ENCODE data around the gene PDP2.

The PDP2 gene, protein sequence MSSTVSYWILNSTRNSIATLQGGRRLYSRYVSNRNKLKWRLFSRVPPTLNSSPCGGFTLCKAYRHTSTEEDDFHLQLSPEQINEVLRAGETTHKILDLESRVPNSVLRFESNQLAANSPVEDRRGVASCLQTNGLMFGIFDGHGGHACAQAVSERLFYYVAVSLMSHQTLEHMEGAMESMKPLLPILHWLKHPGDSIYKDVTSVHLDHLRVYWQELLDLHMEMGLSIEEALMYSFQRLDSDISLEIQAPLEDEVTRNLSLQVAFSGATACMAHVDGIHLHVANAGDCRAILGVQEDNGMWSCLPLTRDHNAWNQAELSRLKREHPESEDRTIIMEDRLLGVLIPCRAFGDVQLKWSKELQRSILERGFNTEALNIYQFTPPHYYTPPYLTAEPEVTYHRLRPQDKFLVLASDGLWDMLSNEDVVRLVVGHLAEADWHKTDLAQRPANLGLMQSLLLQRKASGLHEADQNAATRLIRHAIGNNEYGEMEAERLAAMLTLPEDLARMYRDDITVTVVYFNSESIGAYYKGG

GRCh38 chr16:66880288-66881013 is at the start of gene PDP2:
Gene PDP2, plus strand, starts transcription at chr16:66880515. Its CDS starts 3,770 bp downstream, at chr16:66884285.
- DNase-seq, result peak; percentile 92

GRCh38 chr16:66832190-66832589 is 48.1 kb upstream of the PDP2 start:
- no peak for DNase-seq

DNA sequence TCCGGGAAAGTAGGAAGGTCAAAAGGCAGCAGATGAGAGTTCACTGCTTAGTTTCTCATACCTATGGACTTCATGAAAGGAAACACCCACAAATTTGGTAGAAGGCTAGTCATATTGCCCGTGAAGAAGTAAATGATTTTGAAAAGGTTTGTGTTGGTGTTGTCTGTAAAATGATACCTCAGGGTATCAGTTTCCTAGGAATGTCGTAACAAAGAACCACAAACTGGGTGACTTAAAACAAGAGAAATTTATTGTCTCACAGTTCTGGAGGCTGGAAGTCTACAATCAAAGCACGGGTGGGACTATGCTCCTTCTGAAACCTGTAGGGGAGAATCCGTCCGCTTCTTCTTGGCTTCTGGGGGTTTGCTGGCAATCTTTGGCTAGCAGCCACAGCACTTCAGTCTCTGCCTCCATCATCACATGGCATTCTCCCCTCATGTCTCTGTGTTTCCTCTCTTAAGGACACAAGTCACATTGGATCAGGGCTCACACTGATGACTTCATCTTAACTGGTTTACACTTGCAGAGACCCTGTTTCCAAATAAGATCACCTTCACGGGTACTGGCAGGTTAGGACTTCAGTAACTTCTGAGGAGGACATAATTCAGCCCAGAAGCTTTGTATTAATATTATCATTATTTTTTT is 47.5 kb upstream of the PDP2 start:
- DNase-seq, result no peak

- no peak for DNase-seq
These were observed 45.6 kb upstream of the PDP2 start for GRCh38 chr16:66834746-66835145.

- DNase-seq, result no peak
These were observed 39.4 kb upstream of the PDP2 start for GRCh38 chr16:66840883-66841282.

DNA sequence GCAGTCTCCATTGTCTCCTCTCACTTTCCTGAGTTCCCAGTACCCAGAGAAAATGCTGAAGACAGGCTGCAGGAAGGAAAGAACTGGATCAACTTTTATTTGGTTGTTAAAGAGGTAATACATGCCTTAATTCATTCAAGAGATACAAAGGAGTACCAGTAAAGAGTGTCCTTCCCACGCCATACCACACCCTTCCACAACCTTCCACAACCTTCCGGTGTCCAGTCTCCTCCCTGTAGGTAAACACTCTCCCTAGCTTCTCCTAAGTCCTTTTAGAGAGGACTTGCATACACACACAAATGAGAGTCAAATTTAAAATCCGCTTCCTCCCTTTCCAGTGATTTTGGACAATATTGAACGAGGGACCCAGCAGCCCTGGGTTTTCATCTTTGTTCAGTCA is 38.9 kb upstream of the PDP2 start:
- no peak for DNase-seq

GRCh38 chr16:66842765-66843164 is 37.5 kb upstream of the PDP2 start:
- no peak for DNase-seq

DNA sequence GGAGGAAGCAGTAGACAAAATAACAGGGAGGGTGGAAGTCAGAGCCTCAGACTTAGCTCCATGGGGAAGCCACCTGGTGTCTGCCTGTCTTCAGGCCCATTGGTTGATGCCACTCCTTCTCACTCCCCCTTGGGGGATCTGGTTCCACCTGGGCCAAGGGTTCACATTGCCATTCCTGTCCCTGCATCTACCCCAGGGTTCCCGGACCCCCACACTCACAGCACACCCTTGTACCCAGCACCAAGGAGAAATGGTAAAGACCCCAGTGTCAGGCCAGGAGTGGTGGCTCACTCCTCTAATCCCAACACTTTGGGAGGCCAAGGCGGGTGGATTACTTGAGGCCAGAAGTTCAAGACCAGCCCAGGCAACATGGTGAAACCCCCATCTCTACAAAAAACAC is 37.1 kb upstream of the PDP2 start:
- DNase-seq, result no peak

DNA sequence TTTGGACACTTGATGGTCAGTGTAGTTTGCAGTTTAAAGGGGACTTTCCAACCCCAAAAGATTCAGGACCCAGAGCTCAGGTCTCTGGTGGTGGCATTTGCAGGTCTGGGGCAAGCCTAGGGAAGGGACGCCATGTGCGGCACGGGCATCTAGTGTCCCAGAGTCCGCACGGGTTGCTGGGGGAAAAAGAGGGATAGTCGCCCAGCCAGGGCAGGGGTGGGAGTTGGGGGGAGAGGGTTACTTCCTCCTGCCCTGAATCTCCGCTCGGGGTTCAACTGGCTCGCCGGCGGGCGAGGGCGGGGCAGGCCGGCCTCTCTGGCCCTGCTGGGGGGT is 36.3 kb upstream of the PDP2 start:
- no peak for DNase-seq

GRCh38 chr16:66844342-66845079 is 35.8 kb upstream of the PDP2 start, which contains the start of gene CA7:
Gene CA7, plus strand, starts transcription at chr16:66844414. Its CDS starts 74 bp downstream, at chr16:66844488.
- no peak for DNase-seq

DNA sequence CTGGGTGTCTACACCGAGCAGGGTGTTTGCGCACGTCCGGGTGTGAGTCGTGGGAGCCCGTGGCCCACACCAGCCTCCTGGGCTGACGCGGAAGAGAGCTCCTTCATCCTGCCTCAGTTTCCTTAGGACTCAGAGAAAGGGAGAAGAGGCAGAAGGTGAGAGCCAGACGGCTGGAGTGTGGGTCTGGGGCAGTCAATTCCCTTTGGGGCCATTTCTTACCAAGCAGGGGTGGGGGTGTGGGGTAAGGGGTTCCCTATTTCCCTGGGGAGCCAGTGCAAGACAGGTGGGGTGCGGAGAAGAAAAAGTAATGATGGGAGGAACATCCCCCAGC is 35.3 kb upstream of the PDP2 start:
- DNase-seq, result no peak

- no peak for DNase-seq
These were observed 34.5 kb upstream of the PDP2 start for GRCh38 chr16:66845791-66846221.

- DNase-seq, result no peak
These were observed 34.0 kb upstream of the PDP2 start for GRCh38 chr16:66846266-66846665.

DNA sequence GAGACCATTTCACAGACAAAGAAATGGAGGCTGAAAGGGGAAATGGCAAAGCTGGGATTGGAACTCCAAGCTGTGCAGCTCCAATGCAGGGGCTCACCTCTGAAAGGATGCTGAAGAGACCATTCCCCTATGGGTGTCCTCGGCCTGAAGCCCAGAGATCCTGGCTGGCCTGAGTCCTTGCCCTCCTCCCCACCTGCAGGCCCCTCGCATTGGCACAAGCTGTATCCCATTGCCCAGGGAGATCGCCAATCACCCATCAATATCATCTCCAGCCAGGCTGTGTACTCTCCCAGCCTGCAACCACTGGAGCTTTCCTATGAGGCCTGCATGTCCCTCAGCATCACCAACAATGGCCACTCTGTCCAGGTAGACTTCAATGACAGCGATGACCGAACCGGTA is 33.5 kb upstream of the PDP2 start:
- no peak for DNase-seq

DNA sequence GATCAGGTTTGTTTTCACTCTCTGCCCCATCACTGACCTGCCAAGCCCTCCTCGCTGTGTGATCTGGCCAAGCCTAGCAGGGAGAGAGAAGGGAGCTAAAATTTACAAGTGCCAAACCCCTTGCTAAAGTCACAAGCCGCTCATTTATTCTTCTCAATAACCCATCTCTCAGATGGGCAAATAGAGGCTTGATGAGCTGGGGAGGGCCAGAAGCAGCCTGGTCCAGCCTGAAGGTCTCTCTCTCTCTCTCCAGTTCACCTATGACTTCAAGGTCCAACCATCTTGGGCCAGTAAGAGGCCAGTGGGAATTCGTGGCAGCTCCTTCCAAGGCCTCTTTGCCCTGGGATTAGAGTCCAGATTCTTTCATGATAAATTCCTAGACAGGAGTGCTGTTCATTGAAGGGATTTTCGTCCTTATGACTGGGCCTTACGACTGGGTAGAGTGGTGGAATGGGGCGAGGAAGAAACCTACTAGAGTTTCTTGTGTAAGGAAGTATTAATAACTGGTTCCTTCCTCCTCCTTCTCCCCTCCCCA is 32.7 kb upstream of the PDP2 start:
- DNase-seq, result no peak

GRCh38 chr16:66848172-66848571 is 32.1 kb upstream of the PDP2 start:
- DNase-seq, result no peak

- DNase-seq, result no peak
These were observed 31.3 kb upstream of the PDP2 start for GRCh38 chr16:66849021-66849420.

DNA sequence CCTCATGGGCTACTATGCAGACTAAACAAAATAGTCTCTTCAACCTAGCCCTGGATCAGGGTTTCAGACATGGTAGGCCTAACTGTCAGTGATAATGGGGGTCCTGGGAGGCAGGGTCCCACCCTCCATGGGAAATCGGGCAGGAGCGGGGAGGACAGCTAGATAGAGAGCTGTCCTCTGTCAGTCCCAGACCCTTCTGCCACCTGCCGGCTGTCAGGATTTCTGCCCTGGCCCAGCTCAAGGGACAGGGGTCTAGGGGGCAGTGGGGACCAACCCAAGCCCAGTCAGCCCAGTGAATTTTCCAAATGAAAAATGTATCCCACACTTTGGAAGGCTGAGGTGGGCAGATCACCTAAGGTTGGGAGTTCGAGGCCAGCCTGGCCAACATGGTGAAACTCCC is 30.8 kb upstream of the PDP2 start:
- DNase-seq, result no peak

- DNase-seq, result no peak
These were observed 30.1 kb upstream of the PDP2 start for GRCh38 chr16:66850115-66850815.

DNA sequence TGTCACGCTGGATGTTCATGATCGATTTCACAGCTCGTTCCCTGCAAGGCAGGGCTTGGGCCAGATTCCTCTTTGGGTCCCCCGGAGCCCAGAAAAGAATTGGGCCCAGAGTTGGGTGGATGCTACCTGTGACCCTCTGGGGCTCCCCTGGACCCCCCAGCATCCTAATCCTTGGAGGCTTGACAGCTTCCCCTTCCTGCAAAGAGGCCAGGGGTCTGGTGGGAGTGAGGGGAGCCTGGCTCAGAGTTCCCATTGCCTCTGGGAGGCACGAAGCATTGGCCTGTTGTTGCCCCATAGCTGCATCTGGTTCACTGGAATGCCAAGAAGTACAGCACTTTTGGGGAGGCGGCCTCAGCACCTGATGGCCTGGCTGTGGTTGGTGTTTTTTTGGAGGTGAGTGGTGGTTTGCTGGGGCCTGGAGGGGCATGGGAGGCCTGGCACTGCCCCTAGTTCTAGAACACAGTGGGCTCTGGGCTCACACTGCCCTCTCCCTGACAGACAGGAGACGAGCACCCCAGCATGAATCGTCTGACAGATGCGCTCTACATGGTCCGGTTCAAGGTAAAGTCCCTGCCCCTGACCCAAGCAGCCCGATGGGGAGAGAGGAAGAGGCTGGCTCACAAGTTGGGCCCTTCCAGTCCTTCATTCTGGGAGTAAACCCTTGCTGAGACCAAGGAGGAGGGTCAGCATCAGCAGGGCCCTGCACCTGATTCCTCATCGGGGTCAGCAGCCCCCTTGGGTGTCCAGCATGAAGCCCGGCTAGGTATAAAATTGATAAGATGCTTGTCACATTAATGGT is 28.9 kb upstream of the PDP2 start:
- no peak for DNase-seq

All from CD4-positive, alpha-beta T cell treated with Interleukin-6 for 4 hours (primary cell).